Measurements from ENCODE around the gene GJD3.

GJD3 gene

GRCh38 chr17:40320756-40321523 lies 43.6 kb downstream of the GJD3 start:
- DNase-seq = no peak

GRCh38 chr17:40319651-40320540 lies 44.6 kb downstream of the GJD3 start:
- DNase-seq = no peak

- no peak for DNase-seq
These were observed 45.6 kb downstream of the GJD3 start for GRCh38 chr17:40318830-40319391.

GRCh38 chr17:40317880-40318829 lies 46.4 kb downstream of the GJD3 start:
- DNase-seq = peak; percentile 92

GRCh38 chr17:40317345-40317873 lies 47.1 kb downstream of the GJD3 start:
- DNase-seq = peak; percentile 47

DNA sequence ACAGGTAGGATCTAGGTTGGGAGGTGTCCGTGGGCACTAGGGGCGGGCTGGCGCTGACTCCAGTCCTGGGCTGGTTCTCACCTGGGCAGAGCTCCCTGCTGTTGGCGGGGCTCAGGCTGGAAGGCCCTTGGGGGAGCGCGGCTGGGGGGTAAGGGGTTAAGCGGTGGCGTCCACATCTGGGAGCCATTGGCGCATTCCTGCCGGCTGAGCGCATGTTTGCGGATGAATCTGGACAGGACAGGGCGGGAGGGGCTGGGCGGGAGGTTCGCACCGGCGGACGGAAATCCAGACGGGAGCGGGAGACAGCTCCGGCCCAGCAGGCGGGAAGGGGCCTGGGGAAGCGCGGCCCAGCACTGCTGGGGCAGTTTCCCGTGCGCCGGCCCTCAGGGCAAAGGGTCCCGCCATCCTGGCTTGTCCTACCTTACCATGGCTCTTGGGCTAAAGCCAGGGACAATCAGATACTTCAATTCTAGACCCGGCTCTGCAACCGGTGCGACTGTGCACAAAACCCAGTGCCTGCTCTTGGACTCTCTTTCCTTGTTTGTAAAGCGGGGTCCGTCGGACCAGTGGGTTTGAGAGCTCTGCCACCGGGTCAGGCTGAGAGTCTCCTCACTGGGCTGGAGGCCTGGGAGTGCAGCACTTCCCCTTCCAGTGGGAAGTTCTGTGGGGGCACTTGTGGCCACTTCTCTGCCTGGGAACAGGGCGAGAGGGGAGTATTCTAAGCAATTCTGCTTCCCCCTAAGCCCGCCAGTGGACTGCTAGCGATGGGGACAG lies 47.8 kb downstream of the GJD3 start:
- DNase-seq = no peak

DNA sequence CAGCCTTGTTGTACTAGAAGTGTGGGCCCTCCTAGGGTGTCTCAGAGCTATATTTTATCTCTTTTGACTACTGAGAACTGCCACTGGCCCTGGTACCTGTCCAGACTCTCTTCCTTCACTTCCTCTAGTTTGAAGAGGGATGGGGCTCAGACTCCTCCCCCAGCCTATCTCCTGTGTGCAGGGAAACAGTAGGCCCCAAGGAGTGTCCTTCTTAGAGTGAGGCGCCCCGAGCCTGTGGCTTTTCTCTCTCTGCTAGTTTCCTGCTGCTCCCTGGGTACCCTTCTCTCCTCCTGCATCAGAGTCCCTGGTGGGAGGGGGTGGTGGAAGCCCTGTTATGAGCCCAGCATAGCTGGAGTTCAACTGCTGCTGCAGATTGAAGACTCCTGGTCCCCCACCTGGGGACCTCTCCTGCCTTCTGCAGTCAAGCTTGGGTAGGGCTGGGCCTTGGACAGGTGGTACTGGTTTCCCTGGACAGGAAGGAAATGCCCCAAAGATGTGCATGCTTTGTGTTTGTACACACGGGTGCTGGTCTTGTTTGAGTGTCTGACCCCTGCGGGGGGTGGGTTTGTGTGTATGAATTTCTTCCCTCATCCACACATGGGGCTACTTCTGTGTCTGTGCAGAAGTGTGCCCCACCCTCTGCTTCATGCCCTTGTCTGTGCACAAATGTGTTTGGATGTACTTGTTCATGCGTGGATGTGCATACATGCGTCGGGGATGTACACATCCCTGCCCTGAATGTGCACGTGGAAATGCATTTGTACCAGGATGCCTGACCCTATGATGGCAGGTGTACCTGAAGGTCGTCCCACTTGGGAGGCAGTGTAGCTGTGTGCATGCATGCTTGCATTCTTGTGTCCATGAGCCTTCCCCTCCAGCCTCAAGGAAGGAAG lies 48.6 kb downstream of the GJD3 start:
- no peak for DNase-seq

- no peak for DNase-seq
These were observed 49.3 kb downstream of the GJD3 start for GRCh38 chr17:40315206-40315605.

DNA sequence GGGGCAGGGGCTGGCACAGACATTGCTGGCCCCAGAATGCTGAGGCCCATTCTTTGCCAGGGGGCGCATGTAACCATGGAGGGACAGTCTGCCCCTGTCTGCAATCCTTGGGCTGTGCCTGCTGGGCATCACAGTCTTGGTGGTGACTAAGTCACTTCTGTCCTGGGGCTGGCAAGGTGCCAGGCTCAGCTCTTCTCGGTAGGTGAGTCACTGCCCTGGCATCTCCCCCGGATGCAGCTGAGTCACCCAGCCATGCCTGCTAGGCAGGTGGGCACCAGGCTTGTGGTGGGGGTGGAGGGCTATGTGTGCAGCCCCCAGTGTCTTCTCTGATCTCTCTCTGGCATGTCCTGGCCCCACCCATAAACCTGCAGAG lies 50.0 kb downstream of the GJD3 start:
- DNase-seq = peak; percentile 85

- no peak for DNase-seq
These were observed 50.6 kb downstream of the GJD3 start for GRCh38 chr17:40313668-40314583.
